ENCODE results near the gene HHAT. TPM values are rescaled to one million over a fixed set of nuclear protein-coding genes. Genes with fewer than 3 reads are reported as not detected.

Gene HHAT
- total RNA-seq, 4 donors from 2014 or later = 4.8 to 5.9 (median 5.3) TPM

GRCh38 chr1:210499956-210500355, 171.3 kb downstream of the HHAT start:
- no peak for TF ChIP-seq POLR2A (IDR thresholded peaks at IDR 0.05)
- no peak for TF ChIP-seq EP300 (IDR thresholded peaks at IDR 0.05)
- no peak for TF ChIP-seq CTCF (IDR thresholded peaks at IDR 0.05)
- H3K36me3 ChIP-seq = peaks cover 0 to 6% (median 0%) of the 10 kb centered on the region in 3 donors
- H3K4me3 ChIP-seq = no peak overlapping the region
- no peaks in the 10 kb centered on the region for H3K27me3 ChIP-seq
- 82% methylated on average over 2 of the region's 2 CpGs for WGBS, 2 donors
- no peak overlapping the region for H3K27ac ChIP-seq
- no peaks in the 10 kb centered on the region for H3K9me3 ChIP-seq
- no peaks in the 10 kb centered on the region for H3K4me1 ChIP-seq
- DNase-seq (ENCODE audit: low spot score in 2 of 2) = no peak

GRCh38 chr1:210500831-210501230, 172.1 kb downstream of the HHAT start:
- H3K4me3 ChIP-seq = no peak overlapping the region
- H3K27me3 ChIP-seq = no peaks in the 10 kb centered on the region
- TF ChIP-seq CTCF (IDR thresholded peaks at IDR 0.05) = no peak
- TF ChIP-seq POLR2A (IDR thresholded peaks at IDR 0.05) = no peak
- TF ChIP-seq EP300 (IDR thresholded peaks at IDR 0.05) = no peak
- no peaks in the 10 kb centered on the region for H3K4me1 ChIP-seq
- H3K36me3 ChIP-seq = peaks cover 0 to 6% (median 0%) of the 10 kb centered on the region in 3 donors
- no peak overlapping the region for H3K27ac ChIP-seq
- no peaks in the 10 kb centered on the region for H3K9me3 ChIP-seq
- 96 to 98% methylated on average over 2 of the region's 2 CpGs for WGBS, 2 donors
- DNase-seq (ENCODE audit: low spot score in 2 of 2) = no peak

- Histone ChIP-seq H3K27ac (no peak overlapping the region), H3K36me3 (peaks cover 0 to 6% (median 0%) of the 10 kb centered on the region in 3 donors), H3K27me3 (no peaks in the 10 kb centered on the region), H3K4me3 (no peak overlapping the region), H3K4me1 (no peaks in the 10 kb centered on the region), H3K9me3 (no peaks in the 10 kb centered on the region)
- no peak for TF ChIP-seq POLR2A (IDR thresholded peaks at IDR 0.05)
- TF ChIP-seq CTCF (IDR thresholded peaks at IDR 0.05) = no peak
- no peak for TF ChIP-seq EP300 (IDR thresholded peaks at IDR 0.05)
- DNase-seq (ENCODE audit: low spot score in 2 of 2) = no peak
- WGBS, 2 donors = 88 to 90% methylated on average over 3 of the region's 3 CpGs
These were observed 175.6 kb downstream of the HHAT start for GRCh38 chr1:210504286-210504685.

- Histone ChIP-seq H3K27me3 (no peaks in the 10 kb centered on the region), H3K4me1 (no peaks in the 10 kb centered on the region), H3K4me3 (no peak overlapping the region), H3K9me3 (no peaks in the 10 kb centered on the region), H3K27ac (no peak overlapping the region), H3K36me3 (peaks cover 0 to 3% (median 0%) of the 10 kb centered on the region in 3 donors)
- no peak for TF ChIP-seq POLR2A (IDR thresholded peaks at IDR 0.05)
- TF ChIP-seq CTCF (IDR thresholded peaks at IDR 0.05) = no peak
- TF ChIP-seq EP300 (IDR thresholded peaks at IDR 0.05) = no peak
- 58 to 67% methylated on average over 7 of the region's 7 CpGs for WGBS, 2 donors
- DNase-seq (ENCODE audit: low spot score in 2 of 2) = no peak
These were observed 177.1 kb downstream of the HHAT start for GRCh38 chr1:210505601-210506496.

- 75 to 88% methylated on average over 2 of the region's 2 CpGs for WGBS, 2 donors
- Histone ChIP-seq H3K27me3 (no peaks in the 10 kb centered on the region), H3K4me1 (no peaks in the 10 kb centered on the region), H3K36me3 (no peaks in the 10 kb centered on the region), H3K4me3 (no peak overlapping the region), H3K9me3 (no peaks in the 10 kb centered on the region), H3K27ac (no peak overlapping the region)
- TF ChIP-seq CTCF (IDR thresholded peaks at IDR 0.05) (no peak), EP300 (IDR thresholded peaks at IDR 0.05) (no peak), POLR2A (IDR thresholded peaks at IDR 0.05) (no peak)
- no peak for DNase-seq (ENCODE audit: low spot score in 2 of 2)
These were observed 178.0 kb downstream of the HHAT start for GRCh38 chr1:210506689-210507088.
